ENCODE results near the gene LAMC3.

Gene LAMC3

GRCh38 chr9:130990306-130990977 lies 18.5 kb upstream of the LAMC3 start:
- no peak for DNase-seq (ENCODE audit: low read depth)
- TF ChIP-seq, protein P1, sequence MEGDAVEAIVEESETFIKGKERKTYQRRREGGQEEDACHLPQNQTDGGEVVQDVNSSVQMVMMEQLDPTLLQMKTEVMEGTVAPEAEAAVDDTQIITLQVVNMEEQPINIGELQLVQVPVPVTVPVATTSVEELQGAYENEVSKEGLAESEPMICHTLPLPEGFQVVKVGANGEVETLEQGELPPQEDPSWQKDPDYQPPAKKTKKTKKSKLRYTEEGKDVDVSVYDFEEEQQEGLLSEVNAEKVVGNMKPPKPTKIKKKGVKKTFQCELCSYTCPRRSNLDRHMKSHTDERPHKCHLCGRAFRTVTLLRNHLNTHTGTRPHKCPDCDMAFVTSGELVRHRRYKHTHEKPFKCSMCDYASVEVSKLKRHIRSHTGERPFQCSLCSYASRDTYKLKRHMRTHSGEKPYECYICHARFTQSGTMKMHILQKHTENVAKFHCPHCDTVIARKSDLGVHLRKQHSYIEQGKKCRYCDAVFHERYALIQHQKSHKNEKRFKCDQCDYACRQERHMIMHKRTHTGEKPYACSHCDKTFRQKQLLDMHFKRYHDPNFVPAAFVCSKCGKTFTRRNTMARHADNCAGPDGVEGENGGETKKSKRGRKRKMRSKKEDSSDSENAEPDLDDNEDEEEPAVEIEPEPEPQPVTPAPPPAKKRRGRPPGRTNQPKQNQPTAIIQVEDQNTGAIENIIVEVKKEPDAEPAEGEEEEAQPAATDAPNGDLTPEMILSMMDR (IDR thresholded peaks at IDR 0.05; ENCODE audit: control insufficient read depth, insufficient read depth, low read depth, low read length, missing control alignments), result no peak
- no peak overlapping the region for H3K4me3 ChIP-seq (ENCODE audit: control insufficient read depth, low read depth, low read length)

DNA sequence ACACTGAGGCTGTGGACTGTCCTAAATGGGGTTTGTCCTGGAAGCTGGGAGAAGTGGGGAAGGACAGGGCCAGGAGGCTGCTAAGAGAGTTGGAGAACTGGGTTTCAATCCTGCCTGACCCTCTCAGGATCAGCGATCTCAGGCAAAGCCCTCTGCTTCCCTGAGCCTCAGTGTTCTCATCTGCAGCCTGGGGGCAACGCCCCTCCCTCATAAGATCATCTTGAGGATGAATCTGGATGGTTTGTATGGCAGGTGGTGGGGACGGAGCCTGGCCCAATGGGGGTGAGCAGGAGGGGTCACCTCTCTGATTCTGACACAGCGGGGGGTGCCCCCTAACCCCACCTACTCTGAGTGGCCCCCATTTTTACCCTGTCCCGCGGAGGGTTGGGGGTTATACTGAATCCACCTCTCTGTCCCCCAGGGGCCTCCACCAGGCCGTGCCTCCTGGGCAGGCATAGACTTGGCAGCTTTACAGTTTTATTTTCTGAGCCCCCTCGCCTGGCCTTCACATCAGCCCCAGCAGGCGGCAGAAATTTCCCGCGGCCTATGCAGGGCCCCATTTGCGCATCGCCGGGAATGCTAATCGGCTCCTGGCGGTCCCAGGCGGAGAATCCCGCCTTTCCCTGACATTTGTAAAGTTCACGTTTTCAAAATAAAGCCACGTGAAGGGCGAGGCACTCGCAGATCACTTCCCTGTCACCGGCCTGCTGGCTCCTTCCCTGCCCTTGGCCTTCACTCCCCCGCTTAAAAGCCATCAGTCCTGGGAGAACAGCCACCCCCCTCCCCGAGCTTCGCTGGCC lies 17.8 kb upstream of the LAMC3 start:
- H3K4me3 ChIP-seq (ENCODE audit: control insufficient read depth, low read depth, low read length), result no peak overlapping the region
- TF ChIP-seq, protein P1 (IDR thresholded peaks at IDR 0.05; ENCODE audit: control insufficient read depth, insufficient read depth, low read depth, low read length, missing control alignments), result no peak
- DNase-seq (ENCODE audit: low read depth), result no peak

GRCh38 chr9:130991778-130992681 lies 16.9 kb upstream of the LAMC3 start:
- DNase-seq (ENCODE audit: low read depth), result no peak
- H3K4me3 ChIP-seq (ENCODE audit: control insufficient read depth, low read depth, low read length), result no peak overlapping the region
- TF ChIP-seq, protein P1 (IDR thresholded peaks at IDR 0.05; ENCODE audit: control insufficient read depth, insufficient read depth, low read depth, low read length, missing control alignments), result no peak

GRCh38 chr9:130992682-130993032 lies 16.3 kb upstream of the LAMC3 start:
- no peak for DNase-seq (ENCODE audit: low read depth)
- TF ChIP-seq, protein P1 (IDR thresholded peaks at IDR 0.05; ENCODE audit: control insufficient read depth, insufficient read depth, low read depth, low read length, missing control alignments), result no peak

DNA sequence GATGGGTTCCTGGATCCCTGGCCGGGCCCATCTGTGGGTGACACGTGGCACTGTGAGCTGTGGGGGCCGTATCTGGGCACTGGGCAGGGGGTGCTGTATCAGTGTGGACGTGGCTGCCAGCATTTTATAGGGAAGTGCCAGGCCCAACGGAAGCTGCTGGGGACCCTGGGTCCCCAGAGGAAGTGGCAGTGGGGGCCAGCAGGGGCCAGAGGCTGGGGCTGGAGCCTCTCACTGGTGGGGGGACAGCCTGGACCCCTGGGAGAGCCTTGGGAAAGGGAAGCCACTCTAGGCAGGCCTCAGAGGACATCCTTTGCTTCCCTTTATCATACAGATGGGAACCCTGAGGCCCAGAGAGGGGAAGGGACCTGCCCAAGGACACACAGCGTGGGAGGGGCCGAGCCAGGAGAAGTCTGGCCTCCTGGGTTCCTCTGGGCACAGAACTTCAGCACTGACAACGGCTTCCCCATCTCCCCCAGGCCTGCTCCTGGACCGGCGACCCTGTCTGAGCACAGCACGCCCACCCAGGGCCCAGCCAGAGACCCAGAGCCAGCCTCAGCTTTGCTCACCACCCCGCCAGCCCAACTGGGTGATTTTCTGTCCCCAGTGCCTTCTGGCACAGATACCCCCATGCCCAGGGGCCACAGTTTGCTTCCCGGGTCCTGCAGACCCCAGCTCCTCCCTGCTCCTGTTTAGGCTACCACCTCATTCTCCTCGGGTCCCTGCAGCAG lies 15.5 kb upstream of the LAMC3 start:
- H3K4me3 ChIP-seq (ENCODE audit: control insufficient read depth, low read depth, low read length), result no peak overlapping the region
- no peak for DNase-seq (ENCODE audit: low read depth)
- TF ChIP-seq, protein P1 (IDR thresholded peaks at IDR 0.05; ENCODE audit: control insufficient read depth, insufficient read depth, low read depth, low read length, missing control alignments), result no peak

More at GRCh38 chr9:130992682-130993032, 16.3 kb upstream of the LAMC3 start:
- H3K4me3 ChIP-seq (ENCODE audit: control insufficient read depth, low read depth, low read length), result no peak overlapping the region

All from AG09309 (cell line).